Endothelial cell of umbilical vein (primary cell): ENCODE measurements around the gene GRPR. TPM values are rescaled to one million over a fixed set of nuclear protein-coding genes. Genes with fewer than 3 reads are reported as not detected.

ENCODE experiments used
- BruUV-seq: library from RNA; stranded (reverse); fragments of 400-500 nt; replicated peaks from 2 replicates; lab custom pipeline; 2021; lab: Mats Ljungman, UMichigan
- CTCF ChIA-PET: fragments of 300-600, 350-600 bp; sonication (Branson Sonifier 250); formaldehyde crosslinking; loops from one replicate; lab custom pipeline; 2021; ENCODE audit warnings: antibody characterized with exemption, inconsistent platforms; lab: Charles Lee
- POLR2A ChIA-PET: fragments of 300-600, 350-600 bp; sonication (Branson Sonifier 250); formaldehyde crosslinking; loops from one replicate; lab custom pipeline; 2021; ENCODE audit warnings: antibody characterized with exemption, inconsistent platforms; lab: Charles Lee
- DNase-seq: peaks from one replicate; pipeline ENCODE4 v3.0.0-alpha.2; 2011; ENCODE audit warnings: low read depth, low spot score
- FAIRE-seq: peaks from 2 replicates; lab custom pipeline; 2011; peaks lifted over from hg19 to GRCh38; lab: Jason Lieb, UNC
- H2AFZ ChIP-seq: 2 replicates; pipeline ENCODE4 v1.6.0; 2012; ENCODE audit warnings: low read depth, low read length, control low read depth, inconsistent platforms
- H3K27ac ChIP-seq: 2 replicates; pipeline ENCODE4 v1.5.1; 2011; ENCODE audit warnings: low read depth, mild to moderate bottlenecking, control low read depth, low read length, moderate library complexity; ENCODE audit not compliant: insufficient read depth
- H3K27me3 ChIP-seq, 2 experiments: 2 replicates each; pipeline versions ENCODE4 v1.6.0 to v1.6.1; 2011; ENCODE audit warnings: low read length in 2 of 2, mixed read lengths in 1 of 2; ENCODE audit not compliant: control insufficient read depth in 2 of 2, insufficient read depth in 2 of 2
- H3K36me3 ChIP-seq, 2 experiments: 2 replicates in 1 of 2; 3 replicates in 1 of 2; pipeline ENCODE4 v1.5.1; 2011; ENCODE audit warnings: low read length in 2 of 2, mild to moderate bottlenecking in 1 of 2, moderate library complexity in 1 of 2; ENCODE audit not compliant: control insufficient read depth in 2 of 2, insufficient read depth in 2 of 2; ENCODE audit errors: extremely low read depth in 1 of 2
- H3K4me1 ChIP-seq: 3 replicates; pipeline ENCODE4 v1.5.1; 2011; ENCODE audit warnings: mild to moderate bottlenecking, low read length; ENCODE audit not compliant: control insufficient read depth, insufficient read depth; ENCODE audit errors: extremely low read depth
- H3K4me2 ChIP-seq: 2 replicates; pipeline ENCODE4 v1.6.1; 2011; ENCODE audit warnings: low read length, control low read depth, mixed read lengths; ENCODE audit not compliant: insufficient read depth
- H3K4me3 ChIP-seq, 3 experiments: fragments of 200-600 bp in 1 of 3; sonication (generic), shearing (Covaris generic) in 1 of 3; replicated peaks in 1 of 3; 2 replicates each; pipeline ENCODE4 v1.5.1; 2011 to 2016; ENCODE audit warnings: control low read depth in 3 of 3, low read length in 3 of 3, mild to moderate bottlenecking in 2 of 3, inconsistent platforms in 1 of 3, low read depth in 1 of 3, moderate library complexity in 1 of 3; ENCODE audit not compliant: insufficient read depth in 1 of 3
- H3K79me2 ChIP-seq: 2 replicates; pipeline ENCODE4 v1.6.0; 2012; ENCODE audit warnings: low read length, inconsistent platforms; ENCODE audit not compliant: control insufficient read depth, insufficient read depth
- H3K9ac ChIP-seq: replicated peaks from 2 replicates; pipeline ENCODE3; 2011; ENCODE audit warnings: low read length, control low read depth; ENCODE audit not compliant: insufficient read depth; ENCODE audit errors: extremely low read depth
- H3K9me1 ChIP-seq: replicated peaks from 3 replicates; pipeline ENCODE4 v1.6.0; 2011; ENCODE audit warnings: mild to moderate bottlenecking, low read length; ENCODE audit not compliant: control insufficient read depth, insufficient read depth; ENCODE audit errors: extremely low read depth
- H3K9me3 ChIP-seq: replicated peaks from 2 replicates; pipeline ENCODE4 v1.5.1; 2012; ENCODE audit warnings: low read length, inconsistent platforms; ENCODE audit not compliant: control insufficient read depth, insufficient read depth
- H4K20me1 ChIP-seq: replicated peaks from 2 replicates; pipeline ENCODE3; 2011; ENCODE audit warnings: mild to moderate bottlenecking, low read length; ENCODE audit not compliant: control insufficient read depth, insufficient read depth; ENCODE audit errors: extremely low read depth
- CTCF ChIP-seq, 2 donors: IDR thresholded peaks; 1 replicate in 1 of 2; 2 replicates in 1 of 2; pipeline ENCODE4 v1.5.1; 2011; ENCODE audit warnings: low read length in 2 of 2, mild to moderate bottlenecking in 2 of 2, moderate library complexity in 2 of 2, control low read depth in 1 of 2, inconsistent platforms in 1 of 2, low read depth in 1 of 2; ENCODE audit not compliant: insufficient read depth in 1 of 2; ENCODE audit errors: extremely low read depth in 1 of 2
- EZH2 ChIP-seq: IDR thresholded peaks from 2 replicates; pipeline ENCODE4 v1.6.1; 2012; ENCODE audit warnings: borderline replicate concordance, low read depth, mild to moderate bottlenecking, moderate library complexity, low read length, inconsistent platforms; ENCODE audit not compliant: severe bottlenecking
- FOS ChIP-seq: IDR thresholded peaks from 2 replicates; pipeline ENCODE4 v1.6.1; 2011; ENCODE audit warnings: mild to moderate bottlenecking, low read length, moderate library complexity, borderline replicate concordance; ENCODE audit not compliant: insufficient read depth
- GATA2 ChIP-seq: IDR thresholded peaks from 2 replicates; pipeline ENCODE4 v1.7.0; 2011; ENCODE audit warnings: low read depth, mild to moderate bottlenecking, moderate library complexity, mixed read lengths, low read length; ENCODE audit not compliant: insufficient read length, insufficient read depth
- JUN ChIP-seq: IDR thresholded peaks from 2 replicates; pipeline ENCODE4 v1.6.1; 2011; ENCODE audit warnings: borderline replicate concordance, low read depth; ENCODE audit not compliant: insufficient read length, insufficient read depth
- MAX ChIP-seq: IDR thresholded peaks from 2 replicates; pipeline ENCODE4 v1.6.1; 2011; ENCODE audit not compliant: insufficient read depth, insufficient read length
- MYC ChIP-seq: IDR thresholded peaks from one replicate; pipeline ENCODE4 v1.6.1; 2011; ENCODE audit warnings: mild to moderate bottlenecking, low read depth, low read length
- POLR2A ChIP-seq: IDR thresholded peaks from 2 replicates; pipeline ENCODE4 v1.6.1; 2012; ENCODE audit warnings: low read depth, mild to moderate bottlenecking, control low read depth, low read length
- POLR2AphosphoS5 ChIP-seq: IDR thresholded peaks from 2 replicates; pipeline ENCODE4 v1.6.1; 2012; ENCODE audit warnings: low read depth, mild to moderate bottlenecking, control low read depth, low read length, moderate library complexity; ENCODE audit not compliant: insufficient read depth
- dilution Hi-C: fragments of 300-500 bp; cut with MboI; formaldehyde crosslinking; loops from one replicate; pipeline ENCODE4 v1.15.0; 2019; ENCODE audit warnings: low sequenced_read_pairs; ENCODE audit not compliant: extremely low pct_ligation_motif_present
- intact Hi-C: fragments of 100-400 bp; cut with micrococcal nuclease; formaldehyde crosslinking; loops from one replicate; pipeline ENCODE4 v1.10.0; 2022
- polyA plus RNA-seq, 4 experiments: library from polyadenylated mRNA; depleted of rRNA in 3 of 4; stranded (reverse) in 3 of 4; unstranded in 1 of 4; fragments of >200 nt; gene quantifications; 2 replicates each; pipeline versions ENCODE4 v1.2.1 to v1.2.3, GENCODE V29; 2011 to 2012; ENCODE audit warnings: missing spikeins in 1 of 4
- total RNA-seq: library from RNA; stranded (reverse); gene quantifications from 2 replicates; pipeline ENCODE4 v1.2.3, GENCODE V29; 2021

GRPR gene
- total and polyA plus RNA-seq, 2 donors (not counting 3 experiments of a cell fraction or from before 2014, with no cell fraction given): 0.11 TPM; not detected in 1

DNA sequence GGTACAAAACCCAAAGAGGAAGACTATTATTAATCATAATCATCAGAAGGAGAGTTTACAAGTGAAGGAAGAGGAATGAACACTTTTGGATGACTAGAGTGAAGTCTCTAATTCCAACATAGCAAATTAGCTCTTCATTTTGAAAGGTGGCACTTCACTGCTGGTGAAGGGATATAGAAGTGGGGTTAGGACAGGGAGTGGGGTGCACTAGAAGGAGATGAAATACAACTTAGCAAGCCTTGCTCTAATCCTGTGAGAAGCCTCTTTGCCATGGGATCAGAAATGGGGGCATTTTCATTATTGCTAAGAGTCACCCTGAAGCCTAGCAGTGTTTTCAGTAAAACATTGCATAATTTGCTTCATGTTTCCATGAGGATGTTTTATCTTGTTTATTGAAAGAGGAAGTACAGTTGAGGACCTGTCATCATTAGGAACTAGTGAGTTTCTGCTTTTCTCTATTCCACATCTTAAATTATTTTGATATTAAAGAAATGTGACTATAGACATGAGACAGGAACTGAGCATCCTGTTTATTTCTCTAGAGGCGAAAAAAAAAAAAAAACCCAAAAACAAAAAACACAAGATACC lies 9.3 kb upstream of the GRPR start:
- no peaks in the 10 kb centered on the region for H3K79me2 ChIP-seq
- ChIA-PET CTCF (no interaction called here), POLR2A (no interaction called here)

More for the DNA sequence above, 9.3 kb upstream of the GRPR start:
- no peak overlapping the region for H3K9ac ChIP-seq
- H2AFZ ChIP-seq: no peak overlapping the region
- H3K4me3 ChIP-seq: no peak overlapping the region
- no peaks in the 10 kb centered on the region for H4K20me1 ChIP-seq
- no peaks in the 10 kb centered on the region for H3K9me1 ChIP-seq
- no peak overlapping the region for H3K4me2 ChIP-seq
- BruUV-seq: no TSS peak
- intact Hi-C loops: no loop called here
- H3K27ac ChIP-seq: no peak overlapping the region
- H3K9me3 ChIP-seq: no peaks in the 10 kb centered on the region
- dilution Hi-C loops: no loop called here
- no peak for TF ChIP-seq FOS
- no peak for TF ChIP-seq MYC
- TF ChIP-seq CTCF (IDR thresholded peaks at IDR 0.05; ENCODE audit: extremely low read depth in 1 of 2, insufficient read depth in 1 of 2, low read depth in 1 of 2, low read length in 2 of 2): no peak
- TF ChIP-seq GATA2: no peak
- TF ChIP-seq MAX: no peak
- no peak for TF ChIP-seq POLR2AphosphoS5
- no peak for TF ChIP-seq JUN
- no peak for TF ChIP-seq EZH2
- TF ChIP-seq POLR2A: no peak
- FAIRE-seq (peak; percentile 31), DNase-seq (no peak)
- no peaks in the 10 kb centered on the region for H3K4me1 ChIP-seq
- H3K27me3 ChIP-seq: peaks cover 0 to 5% of the 10 kb centered on the region in 2 experiments
- no peaks in the 10 kb centered on the region for H3K36me3 ChIP-seq
